Measurements from ENCODE around the gene CYFIP1.

Gene CYFIP1

GRCh38 chr15:22870865-22871264 is 109.3 kb downstream of the CYFIP1 start:
- H3K27me3 ChIP-seq (ENCODE audit: insufficient read depth, low read length), result no peaks in the 10 kb centered on the region
- no peak overlapping the region for H2AFZ ChIP-seq (ENCODE audit: low read depth, low read length)
- no peak overlapping the region for H3K4me3 ChIP-seq (ENCODE audit: low read length)
- no peaks in the 10 kb centered on the region for H3K4me1 ChIP-seq (ENCODE audit: insufficient read depth, low read length)
- H3K36me3 ChIP-seq (ENCODE audit: insufficient read depth, low read length), result peaks cover 88% of the 10 kb centered on the region
- no peaks in the 10 kb centered on the region for H3K9me3 ChIP-seq (ENCODE audit: low read length)

DNA sequence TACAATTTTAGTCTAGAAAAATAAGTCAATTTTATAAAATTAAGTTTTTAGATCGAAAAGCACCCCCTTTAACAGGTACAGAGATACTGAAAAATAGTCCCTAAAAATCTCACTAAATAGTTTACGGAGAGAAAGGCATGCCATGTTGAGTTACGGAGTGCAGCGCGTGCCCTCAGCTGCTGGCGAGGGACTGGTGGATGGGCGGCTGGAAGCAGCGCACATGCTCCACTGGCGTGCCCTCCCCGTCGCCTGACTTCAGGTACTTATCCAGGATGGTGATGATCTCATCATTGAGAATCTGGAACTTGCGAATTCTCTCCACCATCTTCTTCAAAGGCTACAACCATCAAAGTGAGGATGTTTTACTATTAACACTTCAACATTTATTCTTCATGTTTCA is 110.3 kb downstream of the CYFIP1 start:
- no peak overlapping the region for H3K4me3 ChIP-seq (ENCODE audit: low read length)
- peaks cover 87% of the 10 kb centered on the region for H3K36me3 ChIP-seq (ENCODE audit: insufficient read depth, low read length)
- H3K27me3 ChIP-seq (ENCODE audit: insufficient read depth, low read length), result no peaks in the 10 kb centered on the region
- H2AFZ ChIP-seq (ENCODE audit: low read depth, low read length), result no peak overlapping the region
- no peaks in the 10 kb centered on the region for H3K4me1 ChIP-seq (ENCODE audit: insufficient read depth, low read length)
- H3K9me3 ChIP-seq (ENCODE audit: low read length), result no peaks in the 10 kb centered on the region

GRCh38 chr15:22868928-22869327 is 111.2 kb downstream of the CYFIP1 start:
- no peak overlapping the region for H2AFZ ChIP-seq (ENCODE audit: low read depth, low read length)
- no peaks in the 10 kb centered on the region for H3K27me3 ChIP-seq (ENCODE audit: insufficient read depth, low read length)
- no peaks in the 10 kb centered on the region for H3K4me1 ChIP-seq (ENCODE audit: insufficient read depth, low read length)
- peaks cover 84% of the 10 kb centered on the region for H3K36me3 ChIP-seq (ENCODE audit: insufficient read depth, low read length)
- H3K9me3 ChIP-seq (ENCODE audit: low read length), result no peaks in the 10 kb centered on the region
- no peak overlapping the region for H3K4me3 ChIP-seq (ENCODE audit: low read length)

- H3K36me3 ChIP-seq (ENCODE audit: insufficient read depth, low read length), result peaks cover 84% of the 10 kb centered on the region
- H3K4me1 ChIP-seq (ENCODE audit: insufficient read depth, low read length), result no peaks in the 10 kb centered on the region
- H3K27me3 ChIP-seq (ENCODE audit: insufficient read depth, low read length), result no peaks in the 10 kb centered on the region
- H3K9me3 ChIP-seq (ENCODE audit: low read length), result no peaks in the 10 kb centered on the region
- no peak overlapping the region for H2AFZ ChIP-seq (ENCODE audit: low read depth, low read length)
- no peak overlapping the region for H3K4me3 ChIP-seq (ENCODE audit: low read length)
Measured at GRCh38 chr15:22868495-22868894, 111.7 kb downstream of the CYFIP1 start.

GRCh38 chr15:22867886-22868285 is 112.3 kb downstream of the CYFIP1 start:
- Histone ChIP-seq H3K36me3 (ENCODE audit: insufficient read depth, low read length) (peaks cover 84% of the 10 kb centered on the region), H2AFZ (ENCODE audit: low read depth, low read length) (no peak overlapping the region), H3K9me3 (ENCODE audit: low read length) (peaks cover 1% of the 10 kb centered on the region), H3K4me1 (ENCODE audit: insufficient read depth, low read length) (no peaks in the 10 kb centered on the region), H3K27me3 (ENCODE audit: insufficient read depth, low read length) (no peaks in the 10 kb centered on the region), H3K4me3 (ENCODE audit: low read length) (no peak overlapping the region)

DNA sequence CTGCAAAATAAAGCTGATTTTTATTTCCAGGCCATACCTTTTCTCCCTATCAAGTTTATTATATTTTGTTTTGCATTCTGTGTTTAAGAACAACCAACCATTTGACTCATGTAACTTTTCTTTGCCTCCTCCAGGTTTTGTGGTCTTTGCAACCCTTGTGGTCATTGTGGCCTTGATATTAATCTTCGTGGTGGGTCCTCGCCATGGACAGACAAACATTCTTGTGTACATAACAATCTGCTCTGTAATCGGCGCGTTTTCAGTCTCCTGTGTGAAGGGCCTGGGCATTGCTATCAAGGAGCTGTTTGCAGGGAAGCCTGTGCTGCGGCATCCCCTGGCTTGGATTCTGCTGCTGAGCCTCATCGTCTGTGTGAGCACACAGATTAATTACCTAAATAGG is 114.1 kb downstream of the CYFIP1 start:
- Histone ChIP-seq H3K27me3 (ENCODE audit: insufficient read depth, low read length) (no peaks in the 10 kb centered on the region), H3K9me3 (ENCODE audit: low read length) (peaks cover 1% of the 10 kb centered on the region), H3K4me3 (ENCODE audit: low read length) (no peak overlapping the region), H3K36me3 (ENCODE audit: insufficient read depth, low read length) (peaks cover 75% of the 10 kb centered on the region), H2AFZ (ENCODE audit: low read depth, low read length) (no peak overlapping the region), H3K4me1 (ENCODE audit: insufficient read depth, low read length) (no peaks in the 10 kb centered on the region)

DNA sequence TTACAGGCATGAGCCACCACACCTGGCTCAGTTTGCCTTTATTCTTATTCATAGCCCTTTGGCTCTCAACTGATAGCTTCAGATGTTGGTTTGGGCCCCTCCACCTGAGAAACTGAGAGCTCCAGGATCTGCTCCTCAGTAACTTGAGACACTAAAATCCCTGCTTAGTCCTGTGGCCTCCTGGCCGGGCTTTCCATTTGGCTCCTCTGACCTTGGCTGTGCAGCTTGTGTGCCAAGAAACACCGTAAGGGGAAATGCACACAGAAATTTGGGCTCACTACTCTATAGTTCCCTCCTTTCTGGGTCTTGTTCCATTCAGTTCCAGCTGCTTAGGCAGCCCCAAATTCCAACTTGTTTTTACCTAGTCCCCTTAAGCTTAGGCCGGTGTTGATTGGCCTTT is 116.8 kb downstream of the CYFIP1 start:
- no peak overlapping the region for H3K4me3 ChIP-seq (ENCODE audit: low read length)
- H3K9me3 ChIP-seq (ENCODE audit: low read length), result peaks cover 1% of the 10 kb centered on the region
- H3K27me3 ChIP-seq (ENCODE audit: insufficient read depth, low read length), result no peaks in the 10 kb centered on the region
- no peak overlapping the region for H2AFZ ChIP-seq (ENCODE audit: low read depth, low read length)
- peaks cover 63% of the 10 kb centered on the region for H3K36me3 ChIP-seq (ENCODE audit: insufficient read depth, low read length)
- H3K4me1 ChIP-seq (ENCODE audit: insufficient read depth, low read length), result no peaks in the 10 kb centered on the region

GRCh38 chr15:22861161-22861560 is 119.0 kb downstream of the CYFIP1 start:
- Histone ChIP-seq H3K27me3 (ENCODE audit: insufficient read depth, low read length) (no peaks in the 10 kb centered on the region), H3K9me3 (ENCODE audit: low read length) (peaks cover 1% of the 10 kb centered on the region), H2AFZ (ENCODE audit: low read depth, low read length) (no peak overlapping the region), H3K36me3 (ENCODE audit: insufficient read depth, low read length) (peaks cover 52% of the 10 kb centered on the region), H3K4me1 (ENCODE audit: insufficient read depth, low read length) (no peaks in the 10 kb centered on the region), H3K4me3 (ENCODE audit: low read length) (no peak overlapping the region)

DNA sequence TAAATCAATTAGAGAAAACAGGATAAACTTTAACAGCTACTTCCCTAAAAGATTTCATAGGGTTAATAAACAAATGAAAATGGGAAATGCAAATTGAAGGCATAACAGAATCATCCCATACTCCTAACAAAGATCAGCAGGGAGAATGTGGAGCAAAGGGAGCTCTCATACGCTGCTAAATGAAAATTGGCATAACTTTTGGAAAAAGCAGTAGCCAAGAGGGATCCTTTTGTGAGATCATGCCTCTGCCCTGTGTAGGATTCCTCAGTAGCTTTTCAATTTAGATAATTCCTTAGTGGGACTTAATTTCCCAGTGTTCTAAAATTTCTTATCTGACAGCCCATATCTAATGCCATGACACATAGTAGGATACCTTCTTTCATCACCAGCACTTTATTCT is 123.5 kb downstream of the CYFIP1 start:
- no peaks in the 10 kb centered on the region for H3K4me1 ChIP-seq (ENCODE audit: insufficient read depth, low read length)
- H3K27me3 ChIP-seq (ENCODE audit: insufficient read depth, low read length), result no peaks in the 10 kb centered on the region
- peaks cover 56% of the 10 kb centered on the region for H3K36me3 ChIP-seq (ENCODE audit: insufficient read depth, low read length)
- H3K9me3 ChIP-seq (ENCODE audit: low read length), result no peaks in the 10 kb centered on the region
- no peak overlapping the region for H2AFZ ChIP-seq (ENCODE audit: low read depth, low read length)
- H3K4me3 ChIP-seq (ENCODE audit: low read length), result no peak overlapping the region

DNA sequence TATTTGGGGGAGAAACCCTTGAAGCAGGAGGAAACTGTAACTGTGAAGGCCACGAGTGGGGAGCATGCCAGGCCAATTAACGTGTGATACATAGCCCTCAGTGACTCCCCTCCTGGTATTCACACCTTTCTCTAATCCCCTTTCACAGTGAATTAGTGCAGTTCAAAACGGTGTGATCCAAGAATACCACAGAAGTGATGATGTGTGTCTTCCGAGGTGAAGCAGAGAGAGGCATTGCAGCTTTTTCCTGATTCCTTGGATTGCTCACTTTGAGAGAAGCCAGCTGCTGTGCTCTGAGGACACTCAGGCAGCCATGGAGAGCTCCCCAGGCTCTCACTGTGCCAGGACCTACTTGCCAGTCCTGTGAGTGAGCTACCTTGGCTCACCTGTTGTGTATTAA is 124.4 kb downstream of the CYFIP1 start:
- Histone ChIP-seq H3K4me3 (ENCODE audit: low read length) (no peak overlapping the region), H3K27me3 (ENCODE audit: insufficient read depth, low read length) (no peaks in the 10 kb centered on the region), H2AFZ (ENCODE audit: low read depth, low read length) (no peak overlapping the region), H3K36me3 (ENCODE audit: insufficient read depth, low read length) (peaks cover 50% of the 10 kb centered on the region), H3K9me3 (ENCODE audit: low read length) (no peaks in the 10 kb centered on the region), H3K4me1 (ENCODE audit: insufficient read depth, low read length) (no peaks in the 10 kb centered on the region)

DNA sequence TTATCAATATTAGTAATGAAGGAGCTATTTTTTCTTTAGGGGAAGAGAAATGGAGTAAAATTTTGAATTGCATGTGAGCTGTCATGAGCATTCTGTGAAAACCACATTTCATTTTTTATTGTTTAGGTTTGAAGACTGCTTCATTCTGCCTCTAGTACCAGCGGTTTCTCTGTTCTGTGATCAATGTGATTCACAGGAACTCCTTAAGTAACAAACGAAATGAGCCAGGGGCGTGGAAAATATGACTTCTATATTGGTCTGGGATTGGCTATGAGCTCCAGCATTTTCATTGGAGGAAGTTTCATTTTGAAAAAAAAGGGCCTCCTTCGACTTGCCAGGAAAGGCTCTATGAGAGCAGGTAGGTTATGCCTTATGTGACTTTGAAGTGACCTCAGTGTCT is 128.7 kb downstream of the CYFIP1 start:
- no peak overlapping the region for H2AFZ ChIP-seq (ENCODE audit: low read depth, low read length)
- H3K27me3 ChIP-seq (ENCODE audit: insufficient read depth, low read length), result no peaks in the 10 kb centered on the region
- H3K9me3 ChIP-seq (ENCODE audit: low read length), result no peaks in the 10 kb centered on the region
- no peak overlapping the region for H3K4me3 ChIP-seq (ENCODE audit: low read length)
- H3K36me3 ChIP-seq (ENCODE audit: insufficient read depth, low read length), result peaks cover 47% of the 10 kb centered on the region
- H3K4me1 ChIP-seq (ENCODE audit: insufficient read depth, low read length), result no peaks in the 10 kb centered on the region

DNA sequence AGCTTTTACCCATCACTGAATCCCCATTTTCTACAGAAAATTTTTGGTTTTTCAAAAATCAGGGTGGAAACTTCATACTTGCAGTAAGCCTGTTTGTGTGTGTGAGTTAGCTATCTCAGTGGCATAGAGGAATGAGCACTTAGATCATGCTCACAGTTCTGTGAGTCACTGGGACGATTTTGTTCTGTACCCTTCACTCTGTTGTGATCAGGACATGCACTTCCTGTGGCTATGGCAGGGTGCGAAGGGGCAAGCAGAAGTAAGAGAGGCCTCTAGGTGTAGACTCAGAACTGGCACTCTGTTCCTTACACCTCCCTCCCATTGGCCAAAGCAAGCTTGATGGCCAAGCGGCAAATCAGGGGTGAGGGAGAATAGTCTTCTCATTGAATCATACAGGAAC is 130.1 kb downstream of the CYFIP1 start:
- Histone ChIP-seq H2AFZ (ENCODE audit: low read depth, low read length) (no peak overlapping the region), H3K9me3 (ENCODE audit: low read length) (no peaks in the 10 kb centered on the region), H3K4me1 (ENCODE audit: insufficient read depth, low read length) (no peaks in the 10 kb centered on the region), H3K4me3 (ENCODE audit: low read length) (no peak overlapping the region), H3K36me3 (ENCODE audit: insufficient read depth, low read length) (peaks cover 47% of the 10 kb centered on the region), H3K27me3 (ENCODE audit: insufficient read depth, low read length) (no peaks in the 10 kb centered on the region)

DNA sequence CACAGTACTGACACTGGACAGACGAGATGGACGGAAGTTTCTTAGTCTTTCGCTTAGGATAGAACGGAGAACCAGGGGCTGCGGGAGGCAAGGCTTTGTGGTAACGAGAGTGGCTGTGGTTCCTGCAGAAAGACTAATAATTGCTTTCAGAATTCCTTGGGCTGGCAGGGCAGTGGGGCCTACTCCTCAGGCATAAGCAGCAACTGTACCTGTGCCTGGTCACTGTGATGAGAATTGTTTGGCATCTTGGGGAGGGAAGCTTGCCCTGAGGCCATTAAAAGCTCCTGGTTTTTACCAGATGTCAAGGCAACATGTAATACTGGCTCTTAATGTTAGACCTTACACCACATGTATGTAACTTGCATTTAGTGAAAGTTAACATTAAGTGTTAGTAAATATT is 134.1 kb downstream of the CYFIP1 start:
- H3K27me3 ChIP-seq (ENCODE audit: insufficient read depth, low read length), result no peaks in the 10 kb centered on the region
- no peak overlapping the region for H3K4me3 ChIP-seq (ENCODE audit: low read length)
- H3K4me1 ChIP-seq (ENCODE audit: insufficient read depth, low read length), result no peaks in the 10 kb centered on the region
- no peak overlapping the region for H2AFZ ChIP-seq (ENCODE audit: low read depth, low read length)
- peaks cover 37% of the 10 kb centered on the region for H3K36me3 ChIP-seq (ENCODE audit: insufficient read depth, low read length)
- H3K9me3 ChIP-seq (ENCODE audit: low read length), result no peaks in the 10 kb centered on the region

DNA sequence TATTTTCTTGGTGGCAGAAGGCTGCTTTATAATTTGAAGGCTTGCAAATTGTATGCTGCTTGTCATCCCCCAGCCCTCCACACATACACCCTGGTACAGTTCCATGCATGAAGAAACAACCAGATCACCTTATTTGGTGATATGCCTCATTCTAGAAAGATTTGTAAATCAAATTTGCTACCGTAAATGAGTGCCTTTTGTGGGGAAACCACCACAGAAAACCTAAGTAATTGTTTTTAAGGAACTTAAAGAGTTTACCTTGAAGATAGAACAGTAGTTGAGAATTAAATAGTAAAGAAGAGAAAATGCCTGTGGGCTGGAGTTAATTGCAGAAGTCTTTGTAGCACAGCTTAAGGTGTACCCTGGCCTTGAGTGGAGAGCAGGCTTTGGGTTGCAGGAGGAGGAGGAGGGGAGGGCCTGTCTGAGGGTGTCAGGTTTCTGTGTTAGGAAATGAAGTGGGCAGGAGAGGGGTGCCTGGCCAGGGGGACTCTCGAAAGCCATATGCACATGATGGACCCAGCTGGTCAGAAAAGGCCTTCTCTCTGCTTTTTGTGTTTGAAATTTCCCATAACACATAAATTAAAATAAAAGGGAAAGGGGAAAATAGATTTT is 134.8 kb downstream of the CYFIP1 start:
- no peaks in the 10 kb centered on the region for H3K9me3 ChIP-seq (ENCODE audit: low read length)
- H3K36me3 ChIP-seq (ENCODE audit: insufficient read depth, low read length), result peaks cover 37% of the 10 kb centered on the region
- H2AFZ ChIP-seq (ENCODE audit: low read depth, low read length), result no peak overlapping the region
- H3K4me1 ChIP-seq (ENCODE audit: insufficient read depth, low read length), result peaks cover 5% of the 10 kb centered on the region
- H3K27me3 ChIP-seq (ENCODE audit: insufficient read depth, low read length), result no peaks in the 10 kb centered on the region
- no peak overlapping the region for H3K4me3 ChIP-seq (ENCODE audit: low read length)

Measured in neuron (in vitro differentiated cells).